ENCODE data around the gene PRKACA.

PRKACA gene

DNA sequence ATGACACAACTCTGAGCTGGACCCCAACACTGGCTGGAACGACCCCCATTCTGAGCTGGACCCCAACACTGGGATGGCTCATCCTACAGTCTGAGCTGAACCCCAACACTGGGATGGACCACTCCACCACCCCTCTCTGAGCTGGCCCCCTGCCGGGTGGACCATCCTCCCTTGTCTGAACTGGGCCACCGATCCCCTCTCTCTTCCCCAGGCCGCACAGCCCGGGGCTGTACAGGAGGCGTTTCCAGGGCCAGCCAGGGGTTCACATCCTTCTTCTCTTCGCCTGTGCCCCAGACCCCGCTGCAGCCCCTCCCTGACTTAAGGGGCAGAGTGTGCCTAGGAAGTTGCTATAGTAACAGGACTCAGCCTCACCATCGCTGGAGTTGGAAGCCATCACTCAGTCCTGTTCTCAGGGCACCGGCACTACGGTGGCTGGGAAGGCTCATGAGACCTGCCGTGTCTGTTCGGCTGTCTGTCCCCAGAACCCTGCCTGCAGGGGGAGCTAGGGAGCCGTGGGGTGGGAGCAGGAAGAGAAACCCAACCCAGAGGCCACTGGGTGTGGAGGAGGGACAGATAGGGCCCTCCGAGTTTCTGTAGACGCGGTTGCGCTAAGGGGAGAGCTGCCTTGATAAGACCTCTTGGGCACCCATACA is 3.7 kb downstream of the PRKACA start:
- Mint-ChIP-seq H3K27ac (no peak overlapping the region), H3K27me3 (no peaks in the 10 kb centered on the region), H3K4me1 (peaks cover 43% of the 10 kb centered on the region), H3K9me3 (no peaks in the 10 kb centered on the region), H3K36me3 (no peaks in the 10 kb centered on the region), H3K4me3 (no peak overlapping the region)
- ATAC-seq = no peak

DNA sequence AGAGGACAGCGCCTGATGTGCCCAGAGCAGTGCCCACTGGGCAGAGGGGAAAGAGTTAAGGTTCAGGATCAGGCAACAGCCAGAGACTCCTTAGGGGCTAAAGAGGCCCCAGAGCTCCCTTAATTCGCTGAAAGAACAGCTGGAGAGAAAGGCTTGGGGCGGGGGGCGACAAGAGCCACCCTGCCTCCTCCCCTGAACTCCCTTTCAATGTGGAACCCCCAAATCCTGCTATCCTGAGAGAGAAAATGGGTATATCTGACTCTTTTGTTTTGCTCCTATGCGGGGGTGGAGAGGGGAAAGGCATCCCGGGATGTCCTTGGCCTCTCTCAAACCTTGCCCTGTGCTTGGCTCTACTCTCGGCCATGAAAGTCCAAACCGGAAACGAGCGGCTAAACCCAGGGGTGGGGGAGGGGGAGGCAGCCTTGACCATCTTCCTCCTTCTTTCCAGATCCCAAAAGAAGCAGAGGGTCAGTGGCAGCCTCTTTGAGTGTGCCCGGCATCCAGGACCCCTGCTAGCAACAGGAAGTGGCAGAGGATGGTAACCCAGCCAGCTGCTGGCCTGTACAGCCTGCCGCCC is 4.7 kb downstream of the PRKACA start:
- Mint-ChIP-seq H3K27me3 (no peaks in the 10 kb centered on the region), H3K9me3 (no peaks in the 10 kb centered on the region), H3K27ac (no peak overlapping the region), H3K4me1 (peaks cover 36% of the 10 kb centered on the region), H3K36me3 (no peaks in the 10 kb centered on the region), H3K4me3 (no peak overlapping the region)
- ATAC-seq = no peak

DNA sequence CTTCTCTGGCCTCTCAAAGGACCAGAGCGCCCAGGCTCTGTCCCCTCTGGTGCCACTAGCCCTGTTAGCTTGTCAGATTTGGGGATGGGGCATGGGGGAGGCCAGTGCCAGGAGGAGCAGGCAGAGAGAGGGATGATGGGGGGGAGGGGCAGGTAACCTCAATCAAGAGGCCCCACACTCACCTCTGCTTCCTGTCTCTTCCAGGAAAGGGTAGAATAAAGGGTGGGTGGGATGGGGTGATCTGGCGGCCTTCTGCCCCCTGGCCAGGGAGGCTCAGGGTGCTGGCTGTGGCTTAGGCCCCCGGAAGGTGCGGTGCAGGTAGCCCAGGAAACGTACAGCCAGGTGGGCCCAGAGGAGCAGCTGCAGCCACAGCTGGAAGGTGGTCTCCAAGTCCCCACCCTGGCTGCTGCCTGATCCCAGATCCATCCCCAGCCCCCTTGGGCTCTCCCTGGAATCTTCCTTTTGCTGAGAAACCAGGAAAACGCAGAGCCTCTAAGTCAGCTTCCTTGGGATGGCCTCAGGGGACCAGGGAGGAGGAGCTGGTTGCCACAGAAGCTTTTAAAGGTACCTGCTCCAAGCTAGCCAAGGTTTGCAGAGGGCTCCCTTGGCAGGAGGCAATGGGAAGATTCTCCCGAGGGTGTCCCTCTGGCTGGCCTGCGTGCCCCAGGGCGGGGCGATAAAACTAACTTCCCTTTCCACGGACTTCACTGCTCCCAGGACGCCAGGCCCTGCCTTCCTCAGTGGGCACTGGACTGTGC is 5.3 kb downstream of the PRKACA start:
- H3K4me3 Mint-ChIP-seq = no peak overlapping the region
- H3K36me3 Mint-ChIP-seq = peaks cover 1% of the 10 kb centered on the region
- no peaks in the 10 kb centered on the region for H3K9me3 Mint-ChIP-seq
- H3K27me3 Mint-ChIP-seq = no peaks in the 10 kb centered on the region
- ATAC-seq = no peak
- H3K27ac Mint-ChIP-seq = no peak overlapping the region
- peaks cover 36% of the 10 kb centered on the region for H3K4me1 Mint-ChIP-seq

DNA sequence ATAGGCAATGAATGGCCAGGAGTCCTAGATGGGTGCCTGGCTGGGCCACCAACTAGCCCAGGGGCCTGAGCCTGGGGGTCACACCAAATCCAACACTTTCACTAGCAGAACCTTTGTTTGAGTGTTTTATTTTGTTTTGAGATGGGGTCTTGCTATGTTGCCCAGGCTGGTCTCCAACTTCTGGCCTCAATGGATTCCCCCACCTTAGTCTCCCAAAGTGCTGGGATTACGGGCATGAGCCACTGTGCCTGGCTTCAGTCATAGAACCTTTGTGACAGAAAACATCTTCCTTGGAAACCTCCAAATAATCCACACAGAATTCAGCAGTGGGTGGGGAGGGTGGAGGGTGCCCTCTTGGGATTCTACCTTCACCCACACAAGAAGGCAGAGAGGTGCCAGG is 6.1 kb downstream of the PRKACA start:
- ATAC-seq = no peak
- peaks cover 29% of the 10 kb centered on the region for H3K4me1 Mint-ChIP-seq
- no peaks in the 10 kb centered on the region for H3K9me3 Mint-ChIP-seq
- peak overlapping the region; percentile 27 for H3K27ac Mint-ChIP-seq
- no peak overlapping the region for H3K4me3 Mint-ChIP-seq
- H3K36me3 Mint-ChIP-seq = peaks cover 9% of the 10 kb centered on the region
- no peaks in the 10 kb centered on the region for H3K27me3 Mint-ChIP-seq

DNA sequence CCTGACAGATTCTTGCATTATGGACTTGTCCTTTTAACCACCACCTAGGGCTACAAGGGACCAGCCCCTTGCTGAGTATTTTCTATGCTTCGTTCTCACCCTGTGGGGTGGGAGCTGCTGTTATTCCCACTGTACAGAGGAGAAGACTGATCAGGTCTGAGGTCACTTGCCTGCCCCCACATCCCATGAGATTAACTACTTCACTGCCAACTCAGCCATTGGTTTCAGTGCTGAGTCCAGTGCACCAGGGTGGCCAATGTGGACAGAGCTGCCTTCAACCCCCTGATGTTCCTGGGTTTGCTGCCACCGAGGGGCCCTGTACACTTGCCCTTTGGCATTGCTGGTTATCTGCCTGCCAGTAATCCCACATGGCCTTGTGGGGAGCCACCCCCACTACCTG is 6.9 kb downstream of the PRKACA start:
- ATAC-seq = no peak
- Mint-ChIP-seq H3K27me3 (no peaks in the 10 kb centered on the region), H3K4me1 (peaks cover 21% of the 10 kb centered on the region), H3K9me3 (no peaks in the 10 kb centered on the region), H3K27ac (peak overlapping the region; percentile 27), H3K36me3 (peaks cover 10% of the 10 kb centered on the region), H3K4me3 (no peak overlapping the region)

DNA sequence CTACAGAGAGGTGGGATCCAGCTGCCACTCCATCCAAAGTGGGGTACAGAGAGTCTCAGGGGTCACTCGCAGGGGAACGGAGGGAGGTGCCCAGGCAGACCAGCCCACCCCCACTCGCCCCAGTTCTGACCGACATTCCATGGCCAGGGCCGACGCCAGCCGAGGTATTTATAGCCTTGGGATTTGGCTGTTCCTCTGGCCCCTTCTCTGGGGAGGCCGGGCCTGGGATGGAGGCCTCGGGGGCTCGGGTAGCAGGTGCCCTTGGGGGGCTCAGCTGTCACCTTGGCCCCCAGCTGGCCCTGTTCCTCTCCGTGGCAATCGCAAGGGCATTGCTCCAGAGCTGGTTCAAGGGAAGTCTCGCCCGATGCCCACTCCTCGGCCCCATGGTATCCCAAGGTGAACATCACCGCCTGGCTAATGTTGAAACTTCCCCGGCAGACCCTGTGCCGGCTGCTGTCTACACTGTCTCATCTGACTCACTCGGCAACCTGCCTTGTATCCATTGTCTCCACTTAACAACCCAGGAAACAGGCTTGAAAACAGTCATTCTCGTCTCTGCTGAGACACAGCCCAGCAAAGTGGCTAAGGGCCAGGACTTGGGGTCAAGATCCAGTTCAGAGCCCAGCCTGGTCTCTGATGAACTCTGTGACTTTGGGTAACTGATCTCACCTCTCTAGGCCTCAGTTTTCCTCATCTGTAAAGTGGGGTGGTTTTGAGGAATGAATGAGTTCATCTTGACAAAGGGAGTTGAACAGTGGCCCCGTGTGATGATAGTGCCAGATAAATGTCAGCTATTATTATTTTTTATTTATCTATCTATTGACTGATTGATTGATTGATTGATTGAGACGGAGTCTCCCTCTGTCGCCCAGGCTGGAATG is 9.7 kb downstream of the PRKACA start:
- H3K27ac Mint-ChIP-seq = no peak overlapping the region
- H3K27me3 Mint-ChIP-seq = no peaks in the 10 kb centered on the region

DNA sequence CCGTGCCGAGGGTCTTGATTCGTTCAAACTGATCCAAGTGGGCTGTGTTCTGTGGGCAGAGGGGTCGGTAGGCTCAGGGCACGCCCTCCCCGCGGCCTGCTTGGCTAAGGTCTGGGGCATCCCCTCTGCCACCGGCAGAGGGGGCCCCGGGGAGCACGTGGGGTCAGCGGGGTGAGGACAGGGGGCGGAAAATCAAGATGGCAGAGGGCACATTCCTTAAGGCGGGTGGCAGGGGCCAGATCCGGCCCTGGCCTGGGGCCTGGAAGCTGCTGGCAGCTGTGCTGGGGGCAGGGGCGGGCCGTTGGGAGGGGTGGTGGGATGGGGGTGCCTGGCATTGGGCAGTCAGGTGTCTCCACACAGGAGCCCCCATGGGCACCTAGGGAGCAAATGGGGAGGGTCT is 10.7 kb downstream of the PRKACA start:
- Mint-ChIP-seq H3K36me3 (peaks cover 10% of the 10 kb centered on the region), H3K27me3 (no peaks in the 10 kb centered on the region), H3K4me1 (no peaks in the 10 kb centered on the region), H3K9me3 (no peaks in the 10 kb centered on the region), H3K4me3 (no peak overlapping the region), H3K27ac (no peak overlapping the region)
- ATAC-seq = peak; percentile 58

More for the DNA sequence above, 9.7 kb downstream of the PRKACA start:
- Mint-ChIP-seq H3K4me3 (no peak overlapping the region), H3K36me3 (peaks cover 10% of the 10 kb centered on the region), H3K4me1 (no peaks in the 10 kb centered on the region), H3K9me3 (no peaks in the 10 kb centered on the region)
- ATAC-seq = no peak

DNA sequence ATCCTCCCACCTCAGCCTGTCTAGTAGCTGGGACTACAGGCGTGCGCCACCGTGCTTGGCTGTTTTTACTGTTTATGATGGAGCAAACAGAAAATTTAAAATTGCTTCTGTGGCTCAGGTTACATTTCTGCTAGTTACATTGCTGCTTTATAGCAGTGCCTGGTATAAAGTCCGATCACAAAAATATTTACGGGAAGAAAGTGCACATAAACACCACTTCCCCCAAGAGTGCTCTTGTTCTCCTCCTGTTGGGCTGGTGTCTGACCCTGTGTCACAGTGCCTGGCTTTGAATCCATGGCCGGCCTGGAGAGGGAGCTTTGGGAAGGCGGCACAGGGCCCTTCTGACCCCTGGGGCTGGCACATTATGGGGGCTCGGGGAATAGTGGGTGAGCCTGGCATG is 11.9 kb downstream of the PRKACA start:
- Mint-ChIP-seq H3K4me3 (no peak overlapping the region), H3K9me3 (no peaks in the 10 kb centered on the region), H3K36me3 (peaks cover 13% of the 10 kb centered on the region), H3K4me1 (no peaks in the 10 kb centered on the region), H3K27me3 (no peaks in the 10 kb centered on the region), H3K27ac (no peak overlapping the region)
- ATAC-seq = no peak

DNA sequence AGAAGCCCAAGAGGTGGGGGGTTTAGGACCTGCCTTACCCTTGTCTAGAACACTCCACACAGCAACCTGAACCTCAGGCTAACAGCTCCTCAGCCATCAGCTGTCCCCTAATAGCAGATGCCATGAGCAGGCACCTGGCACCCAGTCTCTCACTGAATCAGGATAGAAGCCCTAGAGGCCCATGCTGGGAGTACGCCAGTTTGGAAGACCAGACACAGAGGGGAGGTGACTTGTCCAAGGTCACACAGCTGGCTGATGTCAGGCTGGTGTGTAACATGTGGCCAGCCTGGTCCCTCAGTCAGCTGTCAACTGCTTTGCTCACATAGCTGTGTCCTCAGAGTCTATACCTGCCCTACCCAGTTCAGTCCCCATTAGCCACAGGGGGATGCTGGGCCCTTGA is 14.3 kb downstream of the PRKACA start:
- ATAC-seq = no peak
- H3K36me3 Mint-ChIP-seq = peaks cover 16% of the 10 kb centered on the region
- H3K9me3 Mint-ChIP-seq = no peaks in the 10 kb centered on the region
- no peaks in the 10 kb centered on the region for H3K4me1 Mint-ChIP-seq
- H3K4me3 Mint-ChIP-seq = no peak overlapping the region
- no peak overlapping the region for H3K27ac Mint-ChIP-seq
- no peaks in the 10 kb centered on the region for H3K27me3 Mint-ChIP-seq

DNA sequence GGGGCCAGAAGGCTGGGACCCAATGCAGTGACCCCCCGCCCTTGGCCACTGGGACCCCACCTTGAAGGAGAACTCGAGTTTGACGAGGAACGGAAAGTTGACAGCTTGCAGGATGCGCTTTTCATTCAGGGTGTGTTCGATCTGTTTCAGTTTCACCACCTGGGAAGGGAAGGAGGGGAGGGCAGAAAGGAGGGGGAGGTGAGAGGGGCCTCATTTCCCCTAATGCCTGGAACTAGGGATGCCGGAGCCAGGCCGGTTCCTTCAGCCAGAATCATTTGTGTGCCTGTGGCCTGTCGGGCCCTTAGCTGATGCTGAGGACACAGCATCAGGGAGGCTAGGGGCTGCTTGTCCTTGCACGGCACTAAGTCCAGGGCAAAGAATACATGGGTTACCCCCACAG is 14.8 kb downstream of the PRKACA start:
- Mint-ChIP-seq H3K9me3 (no peaks in the 10 kb centered on the region), H3K4me1 (no peaks in the 10 kb centered on the region), H3K27me3 (no peaks in the 10 kb centered on the region), H3K4me3 (no peak overlapping the region), H3K36me3 (peaks cover 21% of the 10 kb centered on the region), H3K27ac (no peak overlapping the region)
- no peak for ATAC-seq

DNA sequence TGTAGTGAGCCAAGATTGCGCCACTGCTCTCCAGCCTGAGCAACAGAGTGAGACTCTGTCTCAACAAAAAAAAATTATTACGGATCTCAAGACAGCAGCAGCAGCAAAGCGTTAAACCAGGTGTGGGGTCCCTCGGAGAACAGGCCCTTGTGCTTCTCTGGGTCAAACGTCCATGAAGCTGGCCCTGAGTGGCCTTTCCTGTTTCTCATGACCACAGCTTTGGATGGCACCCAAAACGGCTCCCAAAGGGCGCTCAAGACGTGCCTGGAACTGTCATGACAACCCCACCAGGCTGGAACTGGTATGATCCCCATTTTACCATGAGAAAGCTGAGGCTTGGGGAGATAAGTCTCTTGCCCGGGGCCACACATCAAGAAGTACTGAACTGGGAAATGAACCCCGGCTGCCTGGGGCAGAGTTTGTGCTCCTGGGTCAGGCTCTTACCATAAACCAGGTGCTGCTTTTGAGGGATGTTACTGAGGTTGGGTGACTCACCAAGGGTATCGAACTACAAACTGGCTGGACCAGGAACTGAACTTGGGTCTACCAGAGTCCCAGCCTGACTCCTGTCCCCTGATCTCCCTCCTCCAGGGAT is 15.4 kb downstream of the PRKACA start:
- H3K36me3 Mint-ChIP-seq = peaks cover 25% of the 10 kb centered on the region
- ATAC-seq = no peak
- H3K27me3 Mint-ChIP-seq = no peaks in the 10 kb centered on the region
- no peak overlapping the region for H3K27ac Mint-ChIP-seq
- no peak overlapping the region for H3K4me3 Mint-ChIP-seq
- no peaks in the 10 kb centered on the region for H3K9me3 Mint-ChIP-seq
- H3K4me1 Mint-ChIP-seq = no peaks in the 10 kb centered on the region

DNA sequence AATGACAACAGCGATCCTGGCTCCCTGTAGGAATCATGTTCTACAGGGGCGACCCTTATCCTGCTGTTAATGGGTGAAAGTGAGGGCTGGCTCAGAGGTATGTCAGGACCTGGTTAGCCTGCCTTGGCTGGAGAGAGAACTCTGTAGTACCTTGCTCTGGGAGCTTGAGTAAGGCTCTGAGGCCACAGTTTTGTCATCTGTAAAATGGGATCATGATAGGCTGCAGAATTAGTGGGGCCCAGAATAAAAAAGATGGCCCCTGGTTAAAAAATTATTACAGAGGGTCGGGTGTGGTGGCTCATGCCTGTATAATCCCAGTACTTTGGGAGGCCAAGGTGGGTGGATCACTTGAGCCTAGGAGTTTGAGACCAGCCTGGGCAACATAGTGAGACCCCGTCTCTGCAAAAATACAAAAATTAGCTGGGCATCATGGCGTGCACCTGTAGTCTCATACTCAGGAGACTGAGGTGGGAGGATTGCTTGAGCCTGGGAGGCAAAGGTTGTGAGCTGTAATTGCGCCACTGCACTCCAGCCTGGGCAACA is 16.5 kb downstream of the PRKACA start:
- H3K27ac Mint-ChIP-seq = no peak overlapping the region
- no peaks in the 10 kb centered on the region for H3K9me3 Mint-ChIP-seq
- no peaks in the 10 kb centered on the region for H3K27me3 Mint-ChIP-seq
- no peak overlapping the region for H3K4me3 Mint-ChIP-seq
- H3K36me3 Mint-ChIP-seq = peaks cover 26% of the 10 kb centered on the region
- H3K4me1 Mint-ChIP-seq = no peaks in the 10 kb centered on the region
- no peak for ATAC-seq

DNA sequence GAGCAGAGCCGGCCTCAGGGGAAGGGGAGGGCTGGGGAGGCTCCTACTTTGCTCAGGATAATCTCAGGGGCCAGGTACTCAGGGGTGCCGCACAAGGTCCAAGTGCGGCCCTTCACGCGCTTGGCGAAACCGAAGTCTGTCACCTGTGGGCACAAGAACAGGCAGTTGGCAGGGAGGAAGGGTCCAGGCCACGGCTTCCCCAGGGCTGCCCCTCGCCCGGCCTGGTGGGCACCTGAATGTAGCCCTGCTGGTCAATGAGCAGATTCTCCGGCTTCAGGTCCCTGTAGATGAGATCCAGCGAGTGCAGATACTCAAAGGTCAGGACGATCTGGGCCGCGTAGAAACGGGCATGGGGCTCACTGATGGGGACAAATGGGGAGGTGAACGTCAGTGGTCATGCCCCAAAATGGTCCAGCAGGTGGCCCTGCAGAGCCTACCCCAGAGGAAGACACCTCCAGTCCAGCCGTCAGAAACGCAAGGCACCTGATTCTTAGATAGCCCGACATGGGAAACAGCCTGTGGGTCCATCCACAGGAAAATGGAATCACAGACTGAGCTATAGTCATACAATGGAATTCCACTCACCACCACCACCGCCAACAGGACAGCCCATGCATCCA is 19.9 kb downstream of the PRKACA start:
- Mint-ChIP-seq H3K4me1 (no peaks in the 10 kb centered on the region), H3K27ac (no peak overlapping the region), H3K9me3 (peaks cover 3% of the 10 kb centered on the region), H3K4me3 (no peak overlapping the region), H3K27me3 (no peaks in the 10 kb centered on the region), H3K36me3 (peaks cover 26% of the 10 kb centered on the region)
- no peak for ATAC-seq

DNA sequence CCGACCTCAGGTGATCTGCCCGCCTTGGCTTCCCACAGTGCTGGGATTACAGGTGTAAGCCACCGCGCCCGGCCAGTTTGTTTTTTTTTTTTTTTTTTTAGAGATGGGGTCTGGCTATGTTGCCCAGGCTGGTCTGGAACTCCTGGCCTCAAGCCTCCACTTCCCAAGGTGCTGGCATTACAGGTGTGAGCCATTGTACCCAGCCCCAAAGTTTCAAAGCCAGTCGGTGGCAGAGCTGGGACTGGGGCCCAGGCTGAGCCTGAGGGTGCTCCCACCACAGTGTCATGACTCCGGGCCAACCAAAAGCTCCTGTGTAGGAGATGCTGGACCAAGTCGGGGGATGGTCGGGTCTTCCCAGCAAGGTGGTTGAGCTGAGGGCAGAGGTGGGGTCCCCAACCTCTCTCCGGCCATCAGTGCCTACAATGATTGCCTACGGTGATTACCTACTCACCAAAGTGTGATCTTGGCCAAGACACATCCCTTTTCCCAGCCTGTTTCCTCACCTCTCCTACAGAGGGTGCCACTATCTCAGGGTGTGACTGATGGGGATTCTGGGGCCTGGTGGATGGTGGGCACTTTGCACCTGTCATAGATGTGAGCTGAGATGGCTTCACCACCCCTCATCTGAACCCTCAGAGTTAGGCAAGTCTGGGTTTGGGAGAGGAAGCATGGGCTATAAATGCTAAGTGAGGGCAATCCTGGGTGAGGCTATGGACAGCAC is 21.1 kb downstream of the PRKACA start:
- H3K27me3 Mint-ChIP-seq = no peaks in the 10 kb centered on the region
- peaks cover 3% of the 10 kb centered on the region for H3K9me3 Mint-ChIP-seq
- ATAC-seq = no peak
- H3K4me3 Mint-ChIP-seq = no peak overlapping the region
- H3K27ac Mint-ChIP-seq = no peak overlapping the region
- peaks cover 26% of the 10 kb centered on the region for H3K36me3 Mint-ChIP-seq
- H3K4me1 Mint-ChIP-seq = peaks cover 10% of the 10 kb centered on the region
